Suprapubic skin (tissue), 3 donors: ENCODE measurements around the gene CNTRL.

Experiments used
- CTCF ChIP-seq, 2 donors: fragments of 200-600 bp in 1 of 2; fragments of 450-650 bp in 1 of 2; sonication (generic) in 1 of 2; IDR thresholded peaks; one replicate each; pipeline ENCODE4 v1.5.1; 2016 to 2019; ENCODE audit warnings: antibody characterized with exemption in 2 of 2, mild to moderate bottlenecking in 1 of 2, moderate library complexity in 1 of 2
- EP300 ChIP-seq: sonication (generic); formaldehyde crosslinking; IDR thresholded peaks from one replicate; pipeline ENCODE4 v1.6.1; 2017; ENCODE audit warnings: antibody characterized with exemption
- POLR2A ChIP-seq, 2 donors: fragments of 450-650 bp; IDR thresholded peaks; one replicate each; pipeline ENCODE4 v1.6.1; 2017; ENCODE audit warnings: antibody characterized with exemption in 2 of 2, mild to moderate bottlenecking in 2 of 2, moderate library complexity in 2 of 2

DNA sequence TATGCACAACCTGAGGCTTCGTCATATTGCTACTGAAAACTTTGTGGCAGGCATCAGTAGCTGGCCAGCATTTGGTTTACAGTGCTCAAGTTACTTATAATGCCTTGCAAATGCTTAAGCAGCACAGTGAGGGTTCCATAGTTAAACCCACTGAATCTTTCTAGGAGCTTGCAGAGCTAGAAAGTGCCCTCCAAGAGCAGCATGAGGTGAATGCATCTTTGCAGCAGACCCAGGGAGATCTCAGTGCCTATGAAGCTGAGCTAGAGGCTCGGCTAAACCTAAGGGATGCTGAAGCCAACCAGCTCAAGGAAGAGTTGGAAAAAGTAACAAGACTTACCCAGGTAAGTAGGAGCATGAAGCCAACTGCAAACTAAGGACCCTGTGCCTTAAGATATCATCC lies 60.9 kb downstream of the CNTRL start:
- no peak for TF ChIP-seq CTCF (IDR thresholded peaks at IDR 0.05)
- TF ChIP-seq EP300 = no peak
- TF ChIP-seq POLR2A (IDR thresholded peaks at IDR 0.05) = no peak
